Progenitor cell of endocrine pancreas (in vitro differentiated cells): Measurements from ENCODE around the gene CTNNA3. TPM values are rescaled to one million over a fixed set of nuclear protein-coding genes. Genes with fewer than 3 reads are reported as not detected.

Experiments used
- DNase-seq: peaks from one replicate; pipeline ENCODE4 v3.0.0; 2021; ENCODE audit warnings: low spot score; ENCODE audit not compliant: unreplicated experiment
- H3K27ac Mint-ChIP-seq: 2 replicates; pipeline ENCODE4 v1.8.0; 2021; ENCODE audit warnings: mild to moderate bottlenecking, moderate library complexity, mixed read lengths
- H3K27me3 Mint-ChIP-seq: 2 replicates; pipeline ENCODE4 v1.8.0; 2021; ENCODE audit warnings: mixed read lengths
- H3K36me3 Mint-ChIP-seq: 2 replicates; pipeline ENCODE4 v1.8.0; 2022; ENCODE audit warnings: mixed read lengths; ENCODE audit not compliant: insufficient read depth
- H3K4me1 Mint-ChIP-seq: 2 replicates; pipeline ENCODE4 v1.8.0; 2021; ENCODE audit warnings: low read depth, mixed read lengths
- H3K4me3 Mint-ChIP-seq: 2 replicates; pipeline ENCODE4 v1.8.0; 2021; ENCODE audit warnings: low read depth, mild to moderate bottlenecking, moderate library complexity, mixed read lengths
- H3K9me3 Mint-ChIP-seq: 2 replicates; pipeline ENCODE4 v1.8.0; 2021; ENCODE audit warnings: low read depth, mixed read lengths
- CTCF ChIP-seq: fragments of 200-600 bp; sonication (generic); IDR thresholded peaks from one replicate; pipeline ENCODE4 v1.5.0; 2021; ENCODE audit warnings: antibody characterized with exemption, mild to moderate bottlenecking; ENCODE audit not compliant: unreplicated experiment
- total RNA-seq: library from RNA; stranded (reverse); gene quantifications from 2 replicates; pipeline ENCODE4 v1.2.1, GENCODE V29; 2021

Gene CTNNA3
- total RNA-seq, 1 donor from 2014 or later: 1.7 TPM

DNA sequence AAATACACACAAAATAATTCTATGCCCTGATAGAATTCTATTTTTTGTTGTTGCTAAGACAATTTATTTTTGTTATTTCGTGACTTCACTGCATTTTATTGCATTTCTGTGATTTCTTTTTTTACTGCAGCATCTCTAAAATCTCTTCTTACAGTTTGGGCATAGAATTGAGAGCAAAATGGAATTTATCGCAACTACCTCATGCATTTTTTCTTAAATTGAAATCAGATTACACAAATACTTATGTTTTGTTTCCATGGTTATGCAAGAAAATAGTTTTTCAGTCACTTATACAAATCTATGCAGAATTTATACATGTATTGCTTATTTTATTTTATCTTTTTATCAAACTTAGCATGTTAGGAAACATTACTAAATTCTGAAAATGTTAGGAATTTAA, 1552.0 kb downstream of the CTNNA3 start:
- Mint-ChIP-seq H3K36me3 (no peaks in the 10 kb centered on the region), H3K27ac (no peak overlapping the region), H3K9me3 (no peaks in the 10 kb centered on the region), H3K4me1 (no peaks in the 10 kb centered on the region), H3K4me3 (no peak overlapping the region), H3K27me3 (no peaks in the 10 kb centered on the region)
- TF ChIP-seq CTCF: no peak
- DNase-seq: no peak

GRCh38 chr10:66102756-66103155, 1593.2 kb downstream of the CTNNA3 start:
- H3K27ac Mint-ChIP-seq: no peak overlapping the region
- no peaks in the 10 kb centered on the region for H3K36me3 Mint-ChIP-seq
- no peak for TF ChIP-seq CTCF
- no peaks in the 10 kb centered on the region for H3K4me1 Mint-ChIP-seq
- H3K4me3 Mint-ChIP-seq: no peak overlapping the region
- no peak for DNase-seq
- H3K9me3 Mint-ChIP-seq: no peaks in the 10 kb centered on the region
- no peaks in the 10 kb centered on the region for H3K27me3 Mint-ChIP-seq

- DNase-seq: no peak
- H3K27ac Mint-ChIP-seq: no peak overlapping the region
- no peaks in the 10 kb centered on the region for H3K27me3 Mint-ChIP-seq
- no peak overlapping the region for H3K4me3 Mint-ChIP-seq
- H3K4me1 Mint-ChIP-seq: peaks cover 3% of the 10 kb centered on the region
- no peak for TF ChIP-seq CTCF
- H3K36me3 Mint-ChIP-seq: no peaks in the 10 kb centered on the region
- no peaks in the 10 kb centered on the region for H3K9me3 Mint-ChIP-seq
These were observed 1597.2 kb downstream of the CTNNA3 start for GRCh38 chr10:66098595-66099480.

DNA sequence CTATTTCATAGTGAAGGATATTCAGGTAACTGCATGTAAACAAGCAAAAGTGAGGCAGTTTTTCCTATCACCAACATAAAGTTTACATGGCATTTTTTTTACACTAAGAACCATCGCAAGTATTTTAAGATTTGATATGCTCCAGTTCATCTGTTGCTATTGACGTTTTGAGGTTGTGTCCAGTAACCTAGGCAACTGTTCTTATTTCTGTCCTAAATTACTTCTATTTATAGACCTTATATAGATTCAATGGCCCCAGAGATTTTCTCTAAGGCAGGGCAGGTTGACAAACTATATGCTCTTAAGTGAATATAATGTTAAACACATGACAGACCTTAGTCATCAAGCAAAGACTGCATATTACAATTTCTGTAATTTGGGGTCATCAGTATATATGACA, 1600.4 kb downstream of the CTNNA3 start:
- TF ChIP-seq CTCF: no peak
- DNase-seq: no peak
- Mint-ChIP-seq H3K4me3 (no peak overlapping the region), H3K9me3 (no peaks in the 10 kb centered on the region), H3K27me3 (no peaks in the 10 kb centered on the region), H3K4me1 (peaks cover 3% of the 10 kb centered on the region), H3K27ac (no peak overlapping the region), H3K36me3 (no peaks in the 10 kb centered on the region)

GRCh38 chr10:66085906-66086305, 1610.1 kb downstream of the CTNNA3 start:
- Mint-ChIP-seq H3K4me1 (no peaks in the 10 kb centered on the region), H3K27me3 (no peaks in the 10 kb centered on the region), H3K36me3 (no peaks in the 10 kb centered on the region), H3K4me3 (no peak overlapping the region), H3K27ac (no peak overlapping the region), H3K9me3 (peaks cover under 1% of the 10 kb centered on the region)
- no peak for TF ChIP-seq CTCF
- no peak for DNase-seq
